ENCODE results near the gene COL4A1.

The COL4A1 gene

DNA sequence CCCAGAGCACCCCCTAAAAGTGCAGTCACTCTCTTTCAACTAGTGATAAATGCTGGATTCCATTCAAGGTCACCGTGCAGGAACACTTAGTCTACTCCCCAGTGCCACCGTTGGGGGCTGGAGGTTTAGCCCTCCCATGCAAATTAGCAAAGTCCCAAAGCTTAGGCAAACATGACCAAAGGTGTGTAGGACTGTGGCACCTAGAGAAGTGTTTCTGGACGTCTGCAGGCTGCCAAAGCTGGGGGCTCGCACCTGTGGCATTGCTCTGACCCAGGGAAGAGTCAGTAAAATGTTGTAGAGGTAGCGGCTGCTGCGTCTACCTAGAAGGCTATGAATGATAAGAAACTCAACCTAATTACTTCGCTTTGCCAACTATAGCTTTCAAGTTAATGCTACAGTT is 13.9 kb downstream of the COL4A1 start:
- peak; percentile 8 for DNase-seq (ENCODE audit: low spot score)

DNA sequence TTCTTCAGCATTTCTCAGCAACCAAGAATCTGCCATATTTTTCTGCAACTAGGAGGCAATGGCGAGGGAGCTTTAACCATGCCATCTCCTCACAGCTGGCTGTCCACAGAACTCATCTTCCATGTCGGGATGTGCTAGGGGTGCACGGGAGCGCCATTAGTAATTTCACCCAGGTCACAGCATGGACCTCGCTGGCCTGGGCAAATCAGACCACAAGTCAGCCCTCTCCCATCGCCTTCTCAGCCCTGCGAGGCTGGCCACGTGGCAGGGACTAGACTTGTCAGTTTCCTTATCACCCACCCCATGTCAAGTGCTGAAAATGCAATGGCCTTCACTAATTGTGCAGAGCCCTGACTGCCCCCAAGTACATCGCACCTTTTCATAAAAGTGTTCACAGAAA is 15.7 kb downstream of the COL4A1 start:
- DNase-seq (ENCODE audit: low spot score), result peak; percentile 17

DNA sequence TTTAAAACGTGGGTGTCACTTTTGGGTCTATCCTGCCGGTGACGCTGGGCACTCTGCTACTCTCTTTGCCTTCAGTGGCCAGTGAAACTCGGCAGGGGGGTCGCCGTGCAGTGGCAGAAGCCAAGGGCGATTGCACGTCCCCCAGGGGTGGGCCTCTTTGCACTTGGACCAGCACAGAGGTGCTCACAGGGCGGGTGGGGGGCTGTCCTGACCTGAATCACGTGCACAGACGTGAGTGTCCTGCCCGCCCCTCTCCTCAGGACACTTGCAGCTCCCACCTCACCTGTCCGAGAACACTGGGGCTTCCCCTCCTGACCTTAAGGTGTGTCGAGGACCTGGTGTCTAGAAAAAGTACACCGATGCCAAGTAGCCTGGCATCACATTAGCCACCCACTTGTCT is 16.1 kb downstream of the COL4A1 start:
- DNase-seq (ENCODE audit: low spot score), result peak; percentile 50

GRCh38 chr13:110290153-110290552 is 16.8 kb downstream of the COL4A1 start:
- DNase-seq (ENCODE audit: low spot score), result peak; percentile 11

GRCh38 chr13:110289661-110290060 is 17.3 kb downstream of the COL4A1 start:
- DNase-seq (ENCODE audit: low spot score), result peak; percentile 23

DNA sequence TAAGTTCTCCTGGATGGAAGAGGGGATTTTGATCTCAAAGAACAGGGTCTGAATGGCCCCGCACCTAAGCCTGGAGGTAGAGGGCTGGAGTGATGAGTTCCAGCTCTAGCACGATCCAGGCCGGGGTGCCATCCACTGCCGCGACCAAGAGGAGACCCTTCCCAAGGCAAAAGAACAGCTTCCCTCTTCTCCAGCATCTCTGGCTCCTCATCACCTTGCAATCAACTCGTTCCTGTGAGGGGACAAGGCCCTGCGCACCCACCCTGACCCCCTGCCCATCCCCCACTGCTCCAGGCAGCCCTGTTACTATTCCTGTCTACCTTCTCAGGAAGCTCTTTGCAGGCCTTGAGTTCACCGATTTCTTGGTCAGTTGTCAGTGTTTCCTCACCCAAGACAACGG is 17.8 kb downstream of the COL4A1 start:
- peak; percentile 36 for DNase-seq (ENCODE audit: low spot score)

- DNase-seq (ENCODE audit: low spot score), result peak; percentile 59
Measured at GRCh38 chr13:110286833-110287819, 19.8 kb downstream of the COL4A1 start.

- peak; percentile 47 for DNase-seq (ENCODE audit: low spot score)
Measured at GRCh38 chr13:110285991-110286832, 20.7 kb downstream of the COL4A1 start.

DNA sequence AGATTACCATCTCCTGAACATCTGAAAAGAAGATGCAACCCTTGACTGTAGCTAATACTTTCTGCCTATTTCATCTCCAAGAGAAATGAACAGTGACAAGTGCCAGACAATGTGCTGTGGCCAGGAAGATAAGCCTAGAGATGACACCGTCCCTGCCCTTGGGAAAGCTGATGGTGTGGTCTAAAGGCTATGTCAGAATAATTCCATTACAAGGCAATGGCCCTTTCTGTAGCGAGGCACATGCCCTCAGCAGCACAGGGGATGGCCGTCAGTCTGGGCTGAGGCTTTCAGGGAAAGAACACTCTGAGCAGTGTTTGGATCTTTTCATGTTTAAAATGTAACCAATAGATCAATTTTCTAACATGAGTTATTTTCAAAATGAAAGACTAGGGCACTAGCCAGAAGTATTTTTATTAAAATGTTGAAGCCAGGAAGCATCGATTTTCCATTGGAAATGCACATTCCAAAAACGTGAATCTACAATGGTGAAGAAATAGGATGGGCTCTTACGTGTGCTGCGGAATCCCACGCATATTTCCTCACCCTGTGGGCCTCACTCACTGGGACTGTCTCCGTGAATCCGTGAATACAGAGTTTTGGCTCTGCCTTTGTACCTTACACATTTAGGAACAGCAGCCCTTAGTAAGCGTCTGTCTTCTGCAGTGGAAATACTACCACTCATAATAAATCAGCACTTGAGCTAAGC is 22.0 kb downstream of the COL4A1 start:
- DNase-seq (ENCODE audit: low spot score), result peak; percentile 26

DNA sequence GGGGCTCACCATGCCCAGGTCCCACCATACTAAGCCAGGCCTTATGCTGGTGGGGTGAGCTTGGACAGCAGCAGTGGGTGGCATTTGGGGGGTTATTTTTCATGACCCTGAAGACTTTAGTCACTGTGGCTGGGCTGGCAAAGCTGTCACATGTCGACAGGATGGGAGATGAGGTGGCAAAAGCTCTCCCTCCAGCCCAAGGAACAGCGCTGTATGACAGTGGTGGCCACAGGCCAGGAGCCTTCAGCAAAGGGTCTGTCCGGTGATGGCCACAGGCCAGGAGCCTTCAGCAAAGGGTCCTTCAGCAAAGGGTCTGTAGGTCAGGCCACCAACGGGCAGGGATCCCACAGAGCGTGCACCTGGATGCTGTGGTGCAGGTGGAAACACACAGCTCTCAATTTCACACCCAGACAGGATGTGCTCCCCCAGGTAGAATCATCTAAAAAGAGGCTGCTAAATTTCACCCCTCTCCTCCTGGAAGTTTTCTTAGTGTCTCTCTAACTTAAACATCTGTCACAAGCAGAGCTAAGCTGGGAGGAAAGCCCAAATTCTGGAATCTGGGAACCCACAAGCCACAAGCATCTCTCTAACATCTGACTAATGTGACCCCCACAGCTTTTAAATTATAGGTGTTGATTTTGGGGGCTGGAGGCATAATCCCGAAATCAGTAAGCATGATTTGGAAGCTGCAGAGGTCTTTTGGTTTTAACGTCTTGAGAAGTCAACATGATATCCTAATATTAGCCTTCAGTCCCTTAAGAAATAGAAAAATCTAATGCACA is 23.0 kb downstream of the COL4A1 start:
- peak; percentile 54 for DNase-seq (ENCODE audit: low spot score)

DNA sequence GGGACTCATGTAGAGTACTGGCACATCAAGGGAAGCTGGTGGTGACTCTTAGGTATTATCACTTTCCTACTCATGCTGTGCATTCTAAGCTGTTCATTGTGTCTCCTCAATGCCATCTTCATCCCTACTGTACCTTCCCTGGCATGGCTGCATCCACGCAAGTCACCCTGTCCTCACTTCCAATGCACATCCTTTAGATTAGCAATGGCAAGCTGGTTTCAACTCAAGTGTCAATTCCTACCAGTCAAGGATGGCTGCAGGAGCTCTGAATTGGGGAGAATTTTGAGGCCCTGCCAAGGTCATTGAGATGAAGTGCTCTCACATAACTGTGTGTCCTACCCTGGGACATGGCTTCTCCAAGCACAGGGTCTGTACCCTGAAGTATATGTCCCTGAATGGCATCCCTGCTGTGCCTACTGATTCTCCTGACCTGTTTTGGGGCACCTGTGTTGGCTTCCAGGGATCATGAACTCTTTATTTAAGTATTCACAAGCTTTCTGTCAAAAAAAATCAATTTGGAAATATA is 24.6 kb downstream of the COL4A1 start:
- no peak for DNase-seq (ENCODE audit: low spot score)

- DNase-seq (ENCODE audit: low spot score), result no peak
Measured at GRCh38 chr13:110281736-110282135, 25.2 kb downstream of the COL4A1 start.

GRCh38 chr13:110280985-110281688 is 25.8 kb downstream of the COL4A1 start:
- no peak for DNase-seq (ENCODE audit: low spot score)

GRCh38 chr13:110280231-110280813 is 26.6 kb downstream of the COL4A1 start:
- no peak for DNase-seq (ENCODE audit: low spot score)

- no peak for DNase-seq (ENCODE audit: low spot score)
Measured at GRCh38 chr13:110279684-110280083, 27.3 kb downstream of the COL4A1 start.

DNA sequence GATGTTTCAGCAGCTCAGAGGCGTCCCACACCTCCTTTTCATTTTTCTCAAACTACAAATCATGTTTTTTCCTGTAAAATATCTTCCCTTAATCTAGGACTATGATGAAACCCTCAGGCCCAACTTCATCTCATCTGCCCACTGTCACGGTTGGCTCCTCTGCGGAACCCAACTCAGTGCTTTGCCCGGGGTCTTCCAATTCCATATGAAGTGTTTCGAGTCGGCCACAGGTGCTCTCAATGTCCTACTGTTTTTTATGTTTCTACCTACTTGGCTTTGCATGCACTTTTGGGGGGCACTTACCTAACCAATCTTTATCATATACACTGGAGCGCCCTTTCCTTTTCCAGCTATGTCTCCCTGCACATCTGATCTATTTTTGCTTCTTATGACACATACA is 28.1 kb downstream of the COL4A1 start:
- peak; percentile 50 for DNase-seq (ENCODE audit: low spot score)

- DNase-seq (ENCODE audit: low spot score), result no peak
Measured at GRCh38 chr13:110277357-110277975, 29.5 kb downstream of the COL4A1 start.

GRCh38 chr13:110276553-110276950 is 30.4 kb downstream of the COL4A1 start:
- no peak for DNase-seq (ENCODE audit: low spot score)

GRCh38 chr13:110275931-110276552 is 30.9 kb downstream of the COL4A1 start:
- no peak for DNase-seq (ENCODE audit: low spot score)

Measured in left forelimb (tissue), 1 donor.